Measurements from ENCODE around the gene TRPM4. TPM values are rescaled to one million over a fixed set of nuclear protein-coding genes. Genes with fewer than 3 reads are reported as not detected.
A peak's percentile ranks its signal among the peaks of the same experiment; 100 is the strongest.

TRPM4 gene
- total and polyA plus RNA-seq, 2 of the 13 experiments (the other 11 are each of a cell fraction or from before 2014, with no cell fraction given): 1.9 to 4.3 TPM

DNA sequence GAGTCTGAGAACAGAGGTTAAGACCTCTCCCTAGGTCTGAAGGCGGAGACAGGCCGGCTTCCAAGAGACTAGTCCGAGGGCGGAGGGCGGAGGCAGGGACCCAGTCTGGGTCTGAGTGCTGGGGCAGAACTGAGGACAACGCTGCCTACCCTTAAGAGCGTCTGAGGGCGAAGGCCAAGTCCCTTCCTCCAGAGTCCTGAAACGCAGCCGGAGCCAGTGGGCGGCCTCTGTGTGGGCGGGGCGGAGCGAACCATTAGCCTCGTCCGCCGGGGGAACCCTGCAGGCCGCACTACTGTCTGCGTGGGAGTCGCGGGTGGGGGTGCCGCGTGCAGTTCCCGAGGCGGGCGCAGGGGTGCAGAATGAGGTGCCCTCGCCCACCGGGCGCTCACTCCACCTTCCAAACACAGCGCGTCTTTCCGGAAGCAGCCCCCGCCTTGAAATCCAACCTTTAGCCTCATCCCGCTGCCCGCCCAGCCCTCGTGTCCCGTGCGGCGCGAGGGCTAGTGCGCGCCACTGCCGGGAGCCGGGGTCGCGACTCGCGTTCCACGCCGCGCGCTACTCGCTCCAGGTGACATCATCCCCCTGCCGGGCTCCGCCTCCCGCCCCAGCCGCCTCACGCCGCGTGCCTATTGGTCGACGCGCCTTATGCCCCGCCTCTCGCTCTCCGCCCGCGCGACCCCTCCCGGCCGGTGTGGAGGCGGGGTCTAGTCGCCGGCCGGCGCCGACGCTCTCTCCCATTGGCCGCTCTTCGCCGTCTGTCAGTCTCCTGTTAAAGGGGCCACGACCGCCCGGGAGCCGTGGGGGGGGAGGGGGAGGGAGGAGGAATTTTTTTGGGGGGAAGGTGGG is 38.8 kb upstream of the TRPM4 start, which contains the start of gene C19orf73 (continued):
- TF ChIP-seq, protein P1, sequence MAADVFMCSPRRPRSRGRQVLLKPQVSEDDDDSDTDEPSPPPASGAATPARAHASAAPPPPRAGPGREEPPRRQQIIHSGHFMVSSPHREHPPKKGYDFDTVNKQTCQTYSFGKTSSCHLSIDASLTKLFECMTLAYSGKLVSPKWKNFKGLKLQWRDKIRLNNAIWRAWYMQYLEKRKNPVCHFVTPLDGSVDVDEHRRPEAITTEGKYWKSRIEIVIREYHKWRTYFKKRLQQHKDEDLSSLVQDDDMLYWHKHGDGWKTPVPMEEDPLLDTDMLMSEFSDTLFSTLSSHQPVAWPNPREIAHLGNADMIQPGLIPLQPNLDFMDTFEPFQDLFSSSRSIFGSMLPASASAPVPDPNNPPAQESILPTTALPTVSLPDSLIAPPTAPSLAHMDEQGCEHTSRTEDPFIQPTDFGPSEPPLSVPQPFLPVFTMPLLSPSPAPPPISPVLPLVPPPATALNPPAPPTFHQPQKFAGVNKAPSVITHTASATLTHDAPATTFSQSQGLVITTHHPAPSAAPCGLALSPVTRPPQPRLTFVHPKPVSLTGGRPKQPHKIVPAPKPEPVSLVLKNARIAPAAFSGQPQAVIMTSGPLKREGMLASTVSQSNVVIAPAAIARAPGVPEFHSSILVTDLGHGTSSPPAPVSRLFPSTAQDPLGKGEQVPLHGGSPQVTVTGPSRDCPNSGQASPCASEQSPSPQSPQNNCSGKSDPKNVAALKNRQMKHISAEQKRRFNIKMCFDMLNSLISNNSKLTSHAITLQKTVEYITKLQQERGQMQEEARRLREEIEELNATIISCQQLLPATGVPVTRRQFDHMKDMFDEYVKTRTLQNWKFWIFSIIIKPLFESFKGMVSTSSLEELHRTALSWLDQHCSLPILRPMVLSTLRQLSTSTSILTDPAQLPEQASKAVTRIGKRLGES (CRISPR knock-in tag; IDR thresholded peaks at IDR 0.05; ENCODE audit: borderline replicate concordance): peak; percentile 80
- TF ChIP-seq PAX8 (CRISPR knock-in tag; IDR thresholded peaks at IDR 0.05; ENCODE audit: borderline replicate concordance): no peak
- no peak for TF ChIP-seq SIX4 (CRISPR knock-in tag; IDR thresholded peaks at IDR 0.05)
- no peak for TF ChIP-seq ZNF672 (CRISPR knock-in tag; IDR thresholded peaks at IDR 0.05)
- peak; percentile 52 for TF ChIP-seq HNRNPLL (IDR thresholded peaks at IDR 0.05; ENCODE audit: low read depth, low read length, poor library complexity, severe bottlenecking)
- TF ChIP-seq ISL2 (CRISPR knock-in tag; IDR thresholded peaks at IDR 0.05): peak; percentile 62; the same call in 1 of the 2 replicates
- peak; percentile 88 for TF ChIP-seq ZBTB7A (CRISPR knock-in tag; IDR thresholded peaks at IDR 0.05)
- peak; percentile 80 for TF ChIP-seq POLR2G (IDR thresholded peaks at IDR 0.05; ENCODE audit: low read depth, low read length)
- no peak for TF ChIP-seq SIX1 (CRISPR knock-in tag; IDR thresholded peaks at IDR 0.05; ENCODE audit: borderline replicate concordance)
- no peak for TF ChIP-seq FOXM1 (CRISPR knock-in tag; IDR thresholded peaks at IDR 0.05)
- TF ChIP-seq ZNF326 (CRISPR knock-in tag; IDR thresholded peaks at IDR 0.05; ENCODE audit: borderline replicate concordance): no peak
- TF ChIP-seq RBM22 (optimal IDR thresholded peaks at IDR 0.05; ENCODE audit: low read length): no peak
- no peak; the same call in 1 of the 2 replicates for TF ChIP-seq ZNF773 (CRISPR knock-in tag; IDR thresholded peaks at IDR 0.05; ENCODE audit: borderline replicate concordance)
- peak; percentile 59 for TF ChIP-seq ZNF143 (CRISPR knock-in tag; IDR thresholded peaks at IDR 0.05)
- TF ChIP-seq CREM (IDR thresholded peaks at IDR 0.05): no peak
- TF ChIP-seq CREM (CRISPR knock-in tag; IDR thresholded peaks at IDR 0.05): no peak
- peak; percentile 91 for TF ChIP-seq MTA1 (CRISPR knock-in tag; IDR thresholded peaks at IDR 0.05; ENCODE audit: borderline replicate concordance)
- TF ChIP-seq ZSCAN30 (CRISPR knock-in tag; IDR thresholded peaks at IDR 0.05): no peak
- no peak for TF ChIP-seq TBL1XR1 (IDR thresholded peaks at IDR 0.05; ENCODE audit: borderline replicate concordance, low read length, partially characterized antibody)
- TF ChIP-seq, protein P2, sequence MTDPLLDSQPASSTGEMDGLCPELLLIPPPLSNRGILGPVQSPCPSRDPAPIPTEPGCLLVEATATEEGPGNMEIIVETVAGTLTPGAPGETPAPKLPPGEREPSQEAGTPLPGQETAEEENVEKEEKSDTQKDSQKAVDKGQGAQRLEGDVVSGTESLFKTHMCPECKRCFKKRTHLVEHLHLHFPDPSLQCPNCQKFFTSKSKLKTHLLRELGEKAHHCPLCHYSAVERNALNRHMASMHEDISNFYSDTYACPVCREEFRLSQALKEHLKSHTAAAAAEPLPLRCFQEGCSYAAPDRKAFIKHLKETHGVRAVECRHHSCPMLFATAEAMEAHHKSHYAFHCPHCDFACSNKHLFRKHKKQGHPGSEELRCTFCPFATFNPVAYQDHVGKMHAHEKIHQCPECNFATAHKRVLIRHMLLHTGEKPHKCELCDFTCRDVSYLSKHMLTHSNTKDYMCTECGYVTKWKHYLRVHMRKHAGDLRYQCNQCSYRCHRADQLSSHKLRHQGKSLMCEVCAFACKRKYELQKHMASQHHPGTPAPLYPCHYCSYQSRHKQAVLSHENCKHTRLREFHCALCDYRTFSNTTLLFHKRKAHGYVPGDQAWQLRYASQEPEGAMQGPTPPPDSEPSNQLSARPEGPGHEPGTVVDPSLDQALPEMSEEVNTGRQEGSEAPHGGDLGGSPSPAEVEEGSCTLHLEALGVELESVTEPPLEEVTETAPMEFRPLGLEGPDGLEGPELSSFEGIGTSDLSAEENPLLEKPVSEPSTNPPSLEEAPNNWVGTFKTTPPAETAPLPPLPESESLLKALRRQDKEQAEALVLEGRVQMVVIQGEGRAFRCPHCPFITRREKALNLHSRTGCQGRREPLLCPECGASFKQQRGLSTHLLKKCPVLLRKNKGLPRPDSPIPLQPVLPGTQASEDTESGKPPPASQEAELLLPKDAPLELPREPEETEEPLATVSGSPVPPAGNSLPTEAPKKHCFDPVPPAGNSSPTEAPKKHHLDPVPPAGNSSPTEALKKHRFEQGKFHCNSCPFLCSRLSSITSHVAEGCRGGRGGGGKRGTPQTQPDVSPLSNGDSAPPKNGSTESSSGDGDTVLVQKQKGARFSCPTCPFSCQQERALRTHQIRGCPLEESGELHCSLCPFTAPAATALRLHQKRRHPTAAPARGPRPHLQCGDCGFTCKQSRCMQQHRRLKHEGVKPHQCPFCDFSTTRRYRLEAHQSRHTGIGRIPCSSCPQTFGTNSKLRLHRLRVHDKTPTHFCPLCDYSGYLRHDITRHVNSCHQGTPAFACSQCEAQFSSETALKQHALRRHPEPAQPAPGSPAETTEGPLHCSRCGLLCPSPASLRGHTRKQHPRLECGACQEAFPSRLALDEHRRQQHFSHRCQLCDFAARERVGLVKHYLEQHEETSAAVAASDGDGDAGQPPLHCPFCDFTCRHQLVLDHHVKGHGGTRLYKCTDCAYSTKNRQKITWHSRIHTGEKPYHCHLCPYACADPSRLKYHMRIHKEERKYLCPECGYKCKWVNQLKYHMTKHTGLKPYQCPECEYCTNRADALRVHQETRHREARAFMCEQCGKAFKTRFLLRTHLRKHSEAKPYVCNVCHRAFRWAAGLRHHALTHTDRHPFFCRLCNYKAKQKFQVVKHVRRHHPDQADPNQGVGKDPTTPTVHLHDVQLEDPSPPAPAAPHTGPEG (CRISPR knock-in tag; IDR thresholded peaks at IDR 0.05): peak; percentile 55
- TF ChIP-seq SNAPC2 (CRISPR knock-in tag; IDR thresholded peaks at IDR 0.05): no peak
- peak; percentile 86; the same call in 1 of the 2 replicates for TF ChIP-seq HOXA5 (CRISPR knock-in tag; IDR thresholded peaks at IDR 0.05)
- 0 out of 2 replicates have a peak, but pooled peaks have one; percentile 16 for TF ChIP-seq NR2F2 (IDR thresholded peaks at IDR 0.05; ENCODE audit: borderline replicate concordance, low read depth)

All from HepG2 (cell line).